ENCODE measurements around the gene BMPR1A.

- TF ChIP-seq EGR1 (IDR thresholded peaks at IDR 0.05; ENCODE audit: low read depth in 2 of 2), result no peak
- TF ChIP-seq CTCF (IDR thresholded peaks at IDR 0.05; ENCODE audit: low read depth, low read length, missing input control), result no peak
- TF ChIP-seq REST (IDR thresholded peaks at IDR 0.05), result no peak
- no peak for TF ChIP-seq YY1 (IDR thresholded peaks at IDR 0.05)
- no peak for TF ChIP-seq ATF3 (IDR thresholded peaks at IDR 0.05)
- TF ChIP-seq NR2F2 (IDR thresholded peaks at IDR 0.05), result no peak
- TF ChIP-seq ZBTB33 (IDR thresholded peaks at IDR 0.05), result no peak
Observed at GRCh38 chr10:86961481-86962091, 205.2 kb downstream of the BMPR1A start.
